Panc1 (cell line): ENCODE results near the gene CREBL2. TPM values are rescaled to one million over a fixed set of nuclear protein-coding genes. Genes with fewer than 3 reads are reported as not detected.

Experiments used
- ATAC-seq: fragments of 200-7000 bp; cut with Tn5 transposase; 2 replicates; pipeline ENCODE4 v1.9.1; 2020; ENCODE audit warnings: mild to moderate bottlenecking, moderate library complexity
- Bru-seq: library from RNA; stranded (reverse); fragments of 400-500 nt; gene quantifications from one replicate; lab custom pipeline; 2021; lab: Mats Ljungman, UMichigan
- BruChase-seq, 2 experiments: library from RNA; stranded (reverse); fragments of 400-500 nt; gene quantifications; one replicate each; lab custom pipeline; 2021; lab: Mats Ljungman, UMichigan
- BruUV-seq: library from RNA; stranded (reverse); fragments of 400-500 nt; replicated peaks from 2 replicates; lab custom pipeline; 2021; lab: Mats Ljungman, UMichigan
- CTCF ChIA-PET: fragments of 300-600 bp; sonication (Branson Sonifier 250); formaldehyde crosslinking; loops from one replicate; lab custom pipeline; 2022; ENCODE audit warnings: antibody characterized with exemption; lab: Charles Lee
- POLR2A ChIA-PET: fragments of 300-600 bp; sonication (Branson Sonifier 250); formaldehyde crosslinking; loops from one replicate; lab custom pipeline; 2022; ENCODE audit warnings: antibody characterized with exemption; lab: Charles Lee
- DNase-seq: peaks from one replicate; pipeline ENCODE4 v3.0.0-alpha.2; 2010; ENCODE audit warnings: low read depth, low spot score
- H3K27ac ChIP-seq: 2 replicates; pipeline ENCODE4 v1.5.1; 2011; ENCODE audit warnings: mild to moderate bottlenecking, low read length, inconsistent platforms
- H3K27me3 ChIP-seq: fragments of 200-500 bp; sonication (Bioruptor generic); 2 replicates; pipeline ENCODE4 v1.6.0; 2014; ENCODE audit warnings: low read length, inconsistent platforms; ENCODE audit not compliant: control insufficient read depth, insufficient read depth
- H3K36me3 ChIP-seq: fragments of 200-500 bp; sonication (Bioruptor generic); 2 replicates; pipeline ENCODE4 v1.5.1; 2014; ENCODE audit warnings: inconsistent platforms, mild to moderate bottlenecking, low read length, moderate library complexity; ENCODE audit not compliant: control insufficient read depth, insufficient read depth
- H3K4me1 ChIP-seq: 2 replicates; pipeline ENCODE4 v1.5.1; 2011; ENCODE audit warnings: inconsistent platforms, mild to moderate bottlenecking, low read length, moderate library complexity; ENCODE audit not compliant: control insufficient read depth, insufficient read depth
- H3K4me3 ChIP-seq, 2 experiments: 2 replicates each; pipeline ENCODE4 v1.5.1; 2011 to 2012; ENCODE audit warnings: low read depth in 2 of 2, low read length in 2 of 2, mild to moderate bottlenecking in 2 of 2, inconsistent platforms in 1 of 2, moderate library complexity in 1 of 2
- H3K9me3 ChIP-seq: fragments of 200-500 bp; sonication (Bioruptor generic); 2 replicates; pipeline ENCODE4 v1.5.1; 2014; ENCODE audit warnings: low read depth, mild to moderate bottlenecking, inconsistent platforms, low read length, moderate library complexity; ENCODE audit not compliant: control insufficient read depth, insufficient read depth
- CTCF ChIP-seq: fragments of 450-650 bp; IDR thresholded peaks from 2 replicates; pipeline ENCODE4 v1.5.1; 2017; ENCODE audit warnings: mild to moderate bottlenecking
- POLR2AphosphoS5 ChIP-seq: IDR thresholded peaks from 2 replicates; pipeline ENCODE4 v1.6.1; 2012; ENCODE audit warnings: mild to moderate bottlenecking, low read depth, low read length, moderate library complexity
- REST ChIP-seq, 2 experiments: IDR thresholded peaks; 2 replicates each; pipeline ENCODE4 v1.6.1; 2011 to 2012; ENCODE audit warnings: low read depth in 2 of 2, control low read depth in 1 of 2, low read length in 1 of 2, mild to moderate bottlenecking in 1 of 2, moderate library complexity in 1 of 2; ENCODE audit not compliant: insufficient read depth in 1 of 2
- SIN3A ChIP-seq: IDR thresholded peaks from 2 replicates; pipeline ENCODE4 v1.6.1; 2012; ENCODE audit warnings: low read depth, mild to moderate bottlenecking, low read length, moderate library complexity, borderline replicate concordance; ENCODE audit not compliant: insufficient read depth
- TCF7L2 ChIP-seq: IDR thresholded peaks from 2 replicates; pipeline ENCODE4 v1.6.1; 2011; ENCODE audit warnings: mild to moderate bottlenecking, low read depth, low read length, inconsistent platforms
- in situ Hi-C: cut with HindIII; loops from 2 replicates; pipeline ENCODE4 v1.10.0; 2016; ENCODE audit warnings: low sequenced_read_pairs, low pct_unique_long_range_greater_than_20kb
- intact Hi-C: fragments of 100-400 bp; cut with micrococcal nuclease; formaldehyde crosslinking; loops from one replicate; pipeline ENCODE4 v1.10.0; 2022; ENCODE audit not compliant: unreplicated experiment
- long read RNA-seq: library from polyadenylated mRNA; unstranded; transcript quantifications from one replicate; pipeline ENCODE4 v2.0.0, GENCODE V29; 2021; ENCODE audit not compliant: unreplicated experiment
- polyA plus RNA-seq: library from polyadenylated mRNA; unstranded; fragments of >200 nt; gene quantifications from one replicate; pipeline ENCODE4 v1.2.1, GENCODE V29; 2012; ENCODE audit warnings: missing spikeins; ENCODE audit not compliant: insufficient read length
- total RNA-seq: library from RNA; stranded (reverse); gene quantifications from one replicate; pipeline ENCODE4 v1.2.1, GENCODE V29; 2021; ENCODE audit not compliant: unreplicated experiment

The CREBL2 gene
- total RNA-seq = 13.6 TPM
- polyA plus RNA-seq = 9.1 TPM
- percentile 57 among the genes with signal in this experiment for Bru-seq, nascent RNA
- BruChase-seq, experiment 1, labeled RNA remaining after a 2-hour chase = percentile 59 among the genes with signal in this experiment
- percentile 72 among the genes with signal in this experiment for BruChase-seq, experiment 2, labeled RNA remaining after a 6-hour chase
- long read RNA-seq, transcript CREBL2-201 (4 exons, 3,754 nt) = major isoform, 30 of 41 reads
- long read RNA-seq, partial matches to known transcripts = 7 of 41 reads
- long read RNA-seq, other reads (novel, unspliced or antisense) = 4 of 41 reads

GRCh38 chr12:12611512-12612306 lies at the start of gene CREBL2:
Gene CREBL2 (plus strand): TSS chr12:12611876. CDS start chr12:12612173, 297 bp downstream.
- DNase-seq (peak; percentile 63), ATAC-seq (peak; percentile 94)
- Histone ChIP-seq H3K36me3 (no peaks in the 10 kb centered on the region; the same call in 1 of the 2 replicates), H3K4me1 (peaks cover 10% of the 10 kb centered on the region), H3K9me3 (no peaks in the 10 kb centered on the region), H3K27ac (peak within 1 kb of the TSS; percentile 89), H3K4me3 (peak within 1 kb of the TSS; percentile 73 to 84), H3K27me3 (no peaks in the 10 kb centered on the region)
- ChIA-PET CTCF (interaction anchor here (0.6 kb wide), 1 partner anchor 20 kb away, joined by 3 read pairs; no protein-coding TSS in a partner anchor), POLR2A (interaction anchor here (0.6 to 1.0 kb wide), 3 partner anchors 11 to 235 kb away, joined by 3 read pairs; no protein-coding TSS in a partner anchor)
- TF ChIP-seq POLR2AphosphoS5 (no peak; the same call in 1 of the 2 replicates), TCF7L2 (peak; percentile 39; the same call in 1 of the 2 replicates), SIN3A (peak; percentile 88; the same call in 1 of the 2 replicates), REST (IDR thresholded peaks at IDR 0.05; ENCODE audit: insufficient read depth in 1 of 2, low read depth in 2 of 2, low read length in 1 of 2) (no peak), CTCF (no peak)
- no TSS peak for BruUV-seq
- in situ Hi-C loops (no loop called here), intact Hi-C loops (no loop called here)

- ChIA-PET POLR2A (no interaction called here), CTCF (no interaction called here)
- no TSS peak for BruUV-seq
- TF ChIP-seq CTCF = no peak
- no peak for TF ChIP-seq REST (IDR thresholded peaks at IDR 0.05; ENCODE audit: insufficient read depth in 1 of 2, low read depth in 2 of 2, low read length in 1 of 2)
- TF ChIP-seq TCF7L2 = no peak
- no peak; the same call in 1 of the 2 replicates for TF ChIP-seq POLR2AphosphoS5
- TF ChIP-seq SIN3A = no peak
- in situ Hi-C loops (no loop called here), intact Hi-C loops (no loop called here)
- peak overlapping the region; percentile 69 to 78 for H3K4me3 ChIP-seq
- H3K27ac ChIP-seq = peak overlapping the region; percentile 76; the same call in 1 of the 2 replicates
- peaks cover 15% of the 10 kb centered on the region for H3K4me1 ChIP-seq
- no peaks in the 10 kb centered on the region for H3K9me3 ChIP-seq
- H3K36me3 ChIP-seq = peaks cover 3% of the 10 kb centered on the region; the same call in 1 of the 2 replicates
- H3K27me3 ChIP-seq = no peaks in the 10 kb centered on the region
- ATAC-seq (peak; percentile 21), DNase-seq (no peak)
These were observed 49.6 kb upstream of the CREBL2 start for GRCh38 chr12:12562016-12562483.
